Measurements from ENCODE around the gene HDAC9. TPM values are rescaled to one million over a fixed set of nuclear protein-coding genes. Genes with fewer than 3 reads are reported as not detected.
"Not testable (repeated sequence)": the region's sequence is repeated elsewhere in the genome, so short reads cannot be mapped to it uniquely, and the experiment has no call there.

The HDAC9 gene
- total RNA-seq, 1 donor from 2014 or later, result 0.79 TPM

DNA sequence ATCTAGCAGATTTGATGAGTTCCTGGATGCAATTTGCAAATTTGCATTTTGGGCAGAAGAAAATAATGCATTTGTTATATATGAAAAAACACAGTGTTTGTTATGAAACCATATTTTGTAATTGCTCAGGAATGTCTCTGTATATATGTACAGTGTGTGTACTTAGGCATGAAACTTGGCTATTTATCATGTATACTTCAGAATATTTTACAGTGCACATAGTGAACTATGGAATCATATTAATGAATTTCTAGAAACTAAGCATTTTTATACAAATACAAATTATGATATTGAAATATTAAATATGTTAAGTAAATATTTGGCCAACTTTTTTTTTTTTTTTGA lies 514.4 kb downstream of the HDAC9 start:
- no peak for DNase-seq (ENCODE audit: low read depth in 2 of 2)

DNA sequence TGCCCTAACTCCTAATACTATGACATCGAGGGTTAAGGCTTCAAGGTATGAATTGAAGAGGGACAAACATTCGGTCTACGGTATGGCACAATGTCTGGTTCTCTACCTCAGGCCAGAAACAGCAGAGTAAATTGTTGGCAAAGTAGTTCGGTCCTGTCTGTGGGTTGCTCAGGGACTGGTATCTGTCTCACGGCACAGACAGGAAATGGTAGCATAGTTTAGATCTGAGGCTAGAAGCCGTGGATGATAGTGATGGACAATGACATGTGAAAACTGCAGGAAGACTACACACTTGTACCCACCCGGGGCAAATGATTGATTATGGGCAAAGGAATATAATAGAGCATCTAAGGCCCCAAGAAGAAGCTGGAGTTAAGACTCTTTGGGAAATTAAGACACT lies 515.7 kb downstream of the HDAC9 start:
- no peak for DNase-seq (ENCODE audit: low read depth in 2 of 2)

- DNase-seq (ENCODE audit: low read depth in 2 of 2), result no peak
Measured at GRCh38 chr7:19015098-19015497, 519.5 kb downstream of the HDAC9 start.

DNA sequence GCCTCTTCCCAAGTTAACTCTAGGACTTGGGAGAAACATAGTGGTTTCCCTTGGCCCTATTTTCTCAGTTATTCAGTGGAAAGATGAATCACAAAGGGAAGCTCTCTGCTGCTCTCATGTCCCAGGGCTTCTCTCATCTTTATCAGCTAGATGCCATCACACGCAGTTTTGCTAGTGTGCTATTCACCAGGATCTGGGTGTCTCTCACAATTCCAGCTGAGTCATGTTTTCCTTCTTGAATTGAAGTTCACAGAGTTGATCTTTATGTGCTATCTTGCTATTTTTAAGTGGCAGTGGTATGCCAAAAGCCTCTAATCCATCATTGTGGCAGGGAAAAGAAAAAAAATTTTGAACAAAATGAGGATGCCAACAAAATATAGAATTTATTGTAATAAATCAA lies 520.6 kb downstream of the HDAC9 start:
- peak in 1 of 2 donors; percentile 37 for DNase-seq (ENCODE audit: low read depth in 2 of 2)

- no peak for DNase-seq (ENCODE audit: low read depth in 2 of 2)
Measured at GRCh38 chr7:19017374-19017773, 521.8 kb downstream of the HDAC9 start.

GRCh38 chr7:19020062-19020461 lies 524.5 kb downstream of the HDAC9 start:
- DNase-seq (ENCODE audit: low read depth in 2 of 2), result no peak

- no peak for DNase-seq (ENCODE audit: low read depth in 2 of 2)
Measured at GRCh38 chr7:19020711-19021110, 525.2 kb downstream of the HDAC9 start.

- no peak for DNase-seq (ENCODE audit: low read depth in 2 of 2)
Measured at GRCh38 chr7:19023477-19023876, 527.9 kb downstream of the HDAC9 start.

DNA sequence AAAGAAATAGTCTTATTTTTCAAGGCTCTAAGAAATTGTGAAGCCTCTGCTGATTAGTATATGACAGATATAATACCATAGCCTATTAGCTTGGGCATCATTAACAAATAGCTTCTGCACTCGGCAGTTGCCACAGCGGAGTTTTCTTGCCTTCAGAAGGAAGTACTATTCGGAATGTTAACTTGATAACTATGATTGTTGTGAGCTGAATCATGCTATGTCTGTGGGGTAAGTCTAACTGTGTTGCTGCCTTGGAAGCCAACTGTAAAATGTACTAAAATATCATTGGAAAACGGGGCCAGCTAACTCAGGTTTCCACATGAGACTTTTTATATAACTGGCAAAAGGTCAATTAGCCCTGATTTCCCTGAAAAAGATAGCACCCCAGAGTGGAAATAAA lies 528.7 kb downstream of the HDAC9 start:
- DNase-seq (ENCODE audit: low read depth in 2 of 2), result no peak

GRCh38 chr7:19026888-19027287 lies 531.3 kb downstream of the HDAC9 start:
- no peak for DNase-seq (ENCODE audit: low read depth in 2 of 2)

GRCh38 chr7:19030281-19030680 lies 534.7 kb downstream of the HDAC9 start:
- no peak for DNase-seq (ENCODE audit: low read depth in 2 of 2)

DNA sequence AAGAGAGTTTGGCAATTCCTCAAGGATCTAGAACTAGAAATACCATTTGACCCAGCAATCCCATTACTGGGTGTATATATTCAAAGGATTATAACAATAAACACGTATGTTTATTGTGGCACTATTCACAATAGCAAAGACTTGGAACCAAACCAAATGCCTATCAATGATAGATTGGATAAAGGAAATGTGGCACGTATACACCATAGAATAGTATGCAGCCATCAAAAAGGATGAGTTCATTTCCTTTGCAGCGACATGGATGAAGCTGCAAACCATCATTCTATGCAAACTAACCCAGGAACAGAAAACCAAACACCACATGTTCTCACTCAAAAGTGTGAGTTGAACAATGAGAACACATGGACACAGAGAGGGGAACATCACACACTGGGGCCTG lies 537.4 kb downstream of the HDAC9 start:
- DNase-seq (ENCODE audit: low read depth in 2 of 2), result not testable (repeated sequence)

DNA sequence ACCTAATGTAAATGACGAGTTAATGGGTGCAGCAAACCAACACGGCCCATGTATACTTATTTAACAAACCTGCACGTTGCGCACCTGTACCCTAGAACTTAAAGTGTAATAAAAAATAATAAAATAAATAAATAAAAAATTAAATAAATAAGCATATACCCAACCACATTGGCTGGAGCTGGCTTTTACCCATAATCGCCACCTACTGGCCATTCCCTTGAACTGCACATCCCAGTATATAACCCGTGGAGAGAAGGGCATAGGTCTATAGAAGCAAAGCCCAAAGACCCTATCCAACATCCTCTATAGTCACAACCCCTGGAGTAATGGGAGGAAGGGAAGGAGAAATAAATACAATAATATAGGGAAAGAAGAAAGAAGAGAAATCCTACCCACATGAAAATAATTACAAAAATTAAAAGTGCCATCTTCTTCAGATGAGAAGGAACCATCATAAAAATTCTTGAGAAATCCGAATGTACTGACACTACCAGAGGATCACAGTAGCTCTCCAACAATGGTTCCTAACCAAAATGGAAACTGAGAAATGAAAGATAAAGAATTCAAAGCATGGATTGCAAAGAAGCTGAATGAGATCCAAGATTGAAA lies 556.3 kb downstream of the HDAC9 start:
- peak; percentile 60 to 61 for DNase-seq (ENCODE audit: low read depth in 2 of 2)

Measured in lung microvascular endothelial cell (primary cell).